T-helper 9 cell (primary cell): ENCODE results near the gene ATP6V1A.

Experiments used
- DNase-seq: peaks from one replicate; pipeline ENCODE4 v3.0.0-alpha.2; 2020
- total RNA-seq, 2 donors: gene quantifications; one replicate each; lab custom pipeline; 2026; lab: John Stamatoyannopoulos, UW

Gene ATP6V1A
- total RNA-seq = 24.6 to 71.5 reads per million in 2 donors

- DNase-seq = peak; percentile 70
These were observed at the start of gene ATP6V1A for GRCh38 chr3:113746548-113747282. ATP6V1A (plus strand) TSS chr3:113747035; CDS start chr3:113778754, 31,719 bp downstream.

- DNase-seq = no peak
These were observed 49.2 kb upstream of the ATP6V1A start for GRCh38 chr3:113697500-113698090.

- DNase-seq = no peak
These were observed 48.6 kb upstream of the ATP6V1A start for GRCh38 chr3:113698213-113698742.

- DNase-seq = no peak
These were observed 47.9 kb upstream of the ATP6V1A start for GRCh38 chr3:113698956-113699355.

- DNase-seq = no peak
These were observed 39.0 kb upstream of the ATP6V1A start for GRCh38 chr3:113707835-113708234.

GRCh38 chr3:113712129-113712528 lies 34.7 kb upstream of the ATP6V1A start:
- no peak for DNase-seq

GRCh38 chr3:113714702-113715101 lies 32.1 kb upstream of the ATP6V1A start:
- DNase-seq = no peak

GRCh38 chr3:113717308-113717707 lies 29.5 kb upstream of the ATP6V1A start:
- no peak for DNase-seq

GRCh38 chr3:113717818-113718217 lies 29.0 kb upstream of the ATP6V1A start:
- no peak for DNase-seq

- no peak for DNase-seq
These were observed 27.5 kb upstream of the ATP6V1A start for GRCh38 chr3:113719294-113719693.

- DNase-seq = no peak
These were observed 27.1 kb upstream of the ATP6V1A start for GRCh38 chr3:113719758-113720157.

- DNase-seq = no peak
These were observed 25.2 kb upstream of the ATP6V1A start for GRCh38 chr3:113721636-113722035.

GRCh38 chr3:113728661-113729060 lies 18.2 kb upstream of the ATP6V1A start:
- no peak for DNase-seq

GRCh38 chr3:113730550-113730949 lies 16.3 kb upstream of the ATP6V1A start:
- no peak for DNase-seq

GRCh38 chr3:113731694-113732093 lies 15.1 kb upstream of the ATP6V1A start:
- no peak for DNase-seq

GRCh38 chr3:113736548-113737089 lies 10.2 kb upstream of the ATP6V1A start:
- no peak for DNase-seq

GRCh38 chr3:113741086-113741485 lies 5.7 kb upstream of the ATP6V1A start:
- DNase-seq = no peak

GRCh38 chr3:113741620-113742019 lies 5.2 kb upstream of the ATP6V1A start:
- no peak for DNase-seq

GRCh38 chr3:113743006-113743630 lies 3.7 kb upstream of the ATP6V1A start:
- no peak for DNase-seq

GRCh38 chr3:113744941-113745755 lies 1.7 kb upstream of the ATP6V1A start:
- DNase-seq = peak; percentile 60

GRCh38 chr3:113745756-113746547 lies 883 bp upstream of the ATP6V1A start, which contains the start of gene NAA50:
NAA50 (minus strand) TSS chr3:113746249; CDS start chr3:113745949, 300 bp downstream.
- peak; percentile 90 for DNase-seq
